CMK (cell line): ENCODE results near the gene DOCK4.

ENCODE experiments used
- DNase-seq: peaks from one replicate; pipeline ENCODE4 v3.0.0-alpha.2; 2010; ENCODE audit warnings: low read depth

DOCK4 gene

GRCh38 chr7:111903016-111903415, 303.2 kb downstream of the DOCK4 start:
- no peak for DNase-seq

DNA sequence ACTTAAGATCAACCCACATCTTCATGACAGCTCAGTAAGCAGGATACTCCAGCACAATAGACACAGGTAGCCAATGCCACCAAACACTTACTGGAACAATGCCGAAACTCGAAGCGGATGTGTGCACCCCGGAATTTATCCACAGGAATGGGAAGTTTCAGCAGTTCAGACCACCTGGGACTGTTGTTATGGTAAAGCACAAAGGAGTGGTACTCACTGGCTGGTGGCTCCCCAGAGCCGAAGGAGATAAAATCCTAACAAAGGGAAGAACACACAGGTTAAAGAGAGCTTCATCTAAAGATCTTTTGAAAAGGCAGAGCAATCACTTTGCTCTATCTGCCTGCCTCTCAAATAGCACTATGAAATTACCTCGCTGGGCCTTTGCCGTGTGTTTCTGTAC, 305.9 kb downstream of the DOCK4 start:
- DNase-seq = no peak

DNA sequence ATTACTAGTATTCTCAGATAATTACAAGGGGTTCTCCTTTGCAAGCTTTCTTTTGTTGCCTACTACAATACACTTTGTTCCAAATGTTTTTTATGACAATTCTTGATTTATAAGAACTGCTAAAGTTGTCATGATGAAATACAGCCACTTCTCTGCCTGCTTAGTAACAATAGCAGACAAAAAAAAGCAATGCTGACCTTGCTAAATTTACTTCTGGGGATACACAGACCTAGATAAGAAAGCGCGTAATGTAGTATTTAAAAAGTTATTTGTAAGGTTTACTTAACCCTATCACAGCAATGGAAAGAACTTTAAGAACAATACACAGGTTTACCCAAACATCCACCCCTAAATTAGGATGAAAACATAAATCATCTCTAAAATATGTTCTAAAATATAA, 311.1 kb downstream of the DOCK4 start:
- DNase-seq = no peak

DNA sequence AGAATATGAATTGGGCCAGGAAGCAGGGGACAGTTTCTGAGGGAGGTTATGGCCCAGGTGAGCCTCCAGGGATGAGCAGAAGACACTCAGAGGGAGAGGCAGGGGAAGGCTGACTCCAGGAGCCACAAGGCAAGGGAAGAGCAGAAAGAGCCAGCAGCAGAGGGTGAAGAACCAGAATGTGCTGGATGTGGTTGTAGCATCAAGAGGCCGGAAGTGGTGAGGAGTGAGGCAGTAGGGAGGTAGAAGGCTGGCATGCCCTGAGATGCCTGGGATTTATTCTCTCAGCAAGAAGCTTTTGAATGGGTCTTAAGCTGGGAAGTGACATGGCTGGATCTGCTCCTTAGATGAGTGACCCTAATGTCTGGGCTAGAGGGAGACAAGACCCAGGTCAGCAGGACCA, 311.7 kb downstream of the DOCK4 start:
- DNase-seq = no peak

DNA sequence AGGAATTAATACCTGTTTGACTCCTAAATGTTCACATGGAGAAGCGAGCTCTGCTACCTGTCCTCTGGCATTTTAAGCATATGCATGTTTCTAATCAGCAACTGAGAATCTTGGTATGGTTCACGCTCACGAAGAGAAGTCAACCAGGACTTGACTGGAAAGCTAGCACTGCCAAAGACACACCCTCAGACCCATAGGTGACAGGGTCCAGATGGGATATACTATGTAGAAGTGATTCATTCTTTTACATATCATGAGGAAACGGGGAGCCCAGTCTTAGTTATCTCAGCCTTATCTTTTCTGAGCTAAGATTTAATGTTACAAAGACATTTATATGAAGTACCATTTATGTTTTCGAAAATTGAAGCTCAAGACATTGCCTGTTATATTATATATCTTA, 313.0 kb downstream of the DOCK4 start:
- DNase-seq = no peak

- no peak for DNase-seq
Observed at GRCh38 chr7:111892588-111892987, 313.6 kb downstream of the DOCK4 start.

- DNase-seq = no peak
Observed at GRCh38 chr7:111887734-111888133, 318.5 kb downstream of the DOCK4 start.

DNA sequence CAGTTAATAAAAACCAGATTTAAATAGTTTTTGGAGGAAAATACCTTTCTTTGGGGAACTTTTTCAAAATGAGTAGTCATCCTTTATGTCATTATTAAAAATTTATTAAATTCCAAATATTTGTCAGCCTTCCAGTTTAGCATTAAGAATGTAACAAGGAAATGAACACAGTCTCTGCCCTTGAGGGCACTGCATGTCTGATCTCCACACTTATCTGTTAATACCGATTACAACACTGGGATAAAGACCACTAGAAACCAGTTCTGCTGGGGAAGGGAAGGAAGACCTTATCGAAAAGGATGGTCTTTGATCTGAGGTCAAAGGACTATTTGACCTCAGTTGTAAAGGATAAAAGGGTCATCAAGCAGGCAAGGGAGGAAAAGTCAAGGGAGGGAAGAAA, 320.0 kb downstream of the DOCK4 start:
- no peak for DNase-seq

DNA sequence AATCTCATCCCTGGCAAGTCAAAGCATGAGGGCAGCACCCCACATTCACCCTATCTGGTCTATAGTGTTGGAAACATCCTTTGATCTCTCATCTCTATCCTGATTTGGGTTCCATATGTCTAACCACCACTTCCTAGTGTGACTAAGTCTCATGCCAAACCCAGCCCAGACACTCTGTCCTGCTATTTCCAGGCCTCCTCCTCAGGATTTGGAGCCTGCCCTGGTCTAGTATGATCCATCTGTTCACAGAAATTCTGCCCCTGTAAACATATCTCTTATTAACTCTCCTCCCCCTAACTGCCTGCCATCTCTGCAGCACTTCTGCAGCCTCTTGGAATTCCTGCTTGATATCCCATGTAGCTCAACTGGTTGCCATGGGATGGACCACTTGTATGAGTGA, 323.0 kb downstream of the DOCK4 start:
- DNase-seq = no peak

- no peak for DNase-seq
Observed at GRCh38 chr7:111878785-111879184, 327.4 kb downstream of the DOCK4 start.

- no peak for DNase-seq
Observed at GRCh38 chr7:111877931-111878330, 328.3 kb downstream of the DOCK4 start.

DNA sequence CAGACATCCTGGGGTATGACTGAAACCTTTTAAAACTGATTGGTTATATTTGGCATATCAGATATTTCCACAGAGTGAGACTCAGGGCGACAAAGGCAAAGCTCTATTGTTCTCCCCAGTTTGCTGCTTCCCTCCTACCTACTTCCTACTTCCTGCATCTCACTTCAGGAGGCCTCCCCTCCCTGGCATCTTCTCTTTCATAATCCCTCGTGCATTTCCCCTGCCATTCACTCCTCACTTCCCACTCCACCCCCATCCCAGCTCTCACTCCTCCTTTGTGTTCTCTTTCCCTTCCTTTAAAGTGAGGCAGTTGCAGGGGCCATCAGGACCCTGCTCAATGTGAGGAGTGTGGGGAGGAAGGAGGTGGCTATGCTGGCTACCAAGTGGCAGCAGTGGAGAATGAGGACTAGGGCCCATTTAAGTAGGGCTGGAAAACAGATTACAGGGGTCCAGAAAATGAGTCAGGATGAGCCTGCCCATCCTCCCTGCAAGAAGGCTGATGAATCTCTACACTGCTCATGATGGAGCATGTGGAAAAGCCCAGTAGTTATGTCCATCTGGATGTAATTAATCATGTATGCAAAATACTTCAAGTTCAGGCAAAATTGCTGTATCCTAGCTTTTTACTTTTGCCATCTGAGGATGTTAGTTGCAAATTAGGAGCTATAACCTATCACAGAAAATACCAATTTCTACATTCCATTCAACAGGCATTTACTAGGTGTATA, 332.1 kb downstream of the DOCK4 start:
- no peak for DNase-seq

- DNase-seq = no peak
Observed at GRCh38 chr7:111873326-111873646, 332.9 kb downstream of the DOCK4 start.

- no peak for DNase-seq
Observed at GRCh38 chr7:111872450-111873325, 333.5 kb downstream of the DOCK4 start.

GRCh38 chr7:111871283-111871682, 334.9 kb downstream of the DOCK4 start:
- no peak for DNase-seq

GRCh38 chr7:111869280-111869679, 336.9 kb downstream of the DOCK4 start:
- DNase-seq = no peak

DNA sequence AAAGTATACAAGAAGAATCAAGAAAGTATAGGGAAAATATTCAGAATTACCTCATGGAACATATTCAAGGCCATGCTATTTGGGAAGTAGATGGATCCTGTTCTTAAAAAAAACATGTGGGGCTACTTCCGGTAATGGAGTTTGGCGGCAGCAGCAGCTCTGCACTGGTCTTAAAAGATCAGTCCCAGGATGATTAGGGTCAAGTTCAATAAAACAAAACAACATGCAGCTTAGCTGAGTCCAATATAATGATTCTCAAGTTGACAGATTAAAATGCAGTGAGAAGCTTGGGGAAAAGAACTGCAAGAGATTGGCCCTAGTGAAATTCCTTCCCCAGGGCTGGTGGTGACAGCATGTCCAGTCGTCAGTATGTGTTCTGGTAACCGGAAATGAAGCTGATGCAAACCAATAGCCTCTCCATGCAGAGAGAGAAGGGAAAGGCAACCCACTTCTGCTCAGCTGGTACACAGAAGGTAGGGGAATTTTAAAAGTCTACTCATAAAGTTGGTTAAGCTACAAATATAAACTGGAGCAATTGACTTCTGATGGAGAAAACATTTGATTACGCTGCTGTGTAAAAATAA, 338.8 kb downstream of the DOCK4 start:
- DNase-seq = no peak

DNA sequence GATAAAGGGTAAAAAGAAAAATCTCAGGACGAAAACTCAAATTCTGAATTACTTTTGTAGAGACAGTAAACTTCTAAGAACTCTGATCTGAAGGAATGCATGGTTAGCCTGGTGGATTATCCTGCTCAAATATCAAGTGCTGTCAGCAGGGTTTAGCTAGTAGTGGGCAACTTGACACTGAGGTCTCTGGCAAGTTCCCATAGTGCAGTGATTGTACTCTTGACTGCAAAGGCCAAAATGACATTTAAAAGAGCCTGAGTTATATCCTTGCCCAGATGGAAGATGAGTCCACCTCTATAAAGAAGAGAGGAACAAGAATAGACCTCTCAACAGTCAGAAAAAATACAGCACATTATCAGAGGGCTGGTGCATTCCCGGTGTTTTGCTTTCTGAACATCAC, 339.4 kb downstream of the DOCK4 start:
- no peak for DNase-seq

GRCh38 chr7:111865430-111865829, 340.8 kb downstream of the DOCK4 start:
- no peak for DNase-seq

DNA sequence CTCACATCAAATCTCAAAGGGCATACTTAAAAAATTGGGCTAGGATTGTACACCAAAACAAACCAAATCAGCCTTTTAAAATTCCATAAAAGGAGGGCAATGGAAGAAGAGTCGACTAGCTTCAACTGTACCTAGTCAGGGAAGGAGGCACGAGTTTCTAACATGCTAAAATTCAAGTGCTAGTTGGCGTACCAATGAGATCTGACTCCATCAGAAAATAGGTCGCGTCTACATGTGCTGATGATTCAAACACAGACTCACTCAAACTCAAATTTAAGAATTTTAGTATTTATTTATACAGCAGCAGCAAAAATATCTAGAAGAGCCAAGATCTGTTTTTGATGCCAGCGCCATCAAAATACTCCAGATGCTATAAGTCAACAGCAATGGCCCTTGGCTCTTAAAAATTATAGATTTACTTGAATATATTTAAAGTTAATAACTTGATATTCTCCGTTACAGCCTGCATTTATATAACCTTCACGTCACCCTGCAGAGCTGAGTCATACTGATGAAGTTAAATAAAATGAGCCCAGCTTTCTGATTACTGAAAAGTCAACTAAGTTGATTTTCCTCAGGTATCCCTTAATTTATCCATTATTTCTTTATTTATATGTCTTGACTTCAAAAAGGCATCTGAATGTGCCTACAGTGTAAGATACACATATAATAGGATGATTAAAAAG, 341.8 kb downstream of the DOCK4 start:
- DNase-seq = no peak

- DNase-seq = no peak
Observed at GRCh38 chr7:111863269-111863668, 342.9 kb downstream of the DOCK4 start.

DNA sequence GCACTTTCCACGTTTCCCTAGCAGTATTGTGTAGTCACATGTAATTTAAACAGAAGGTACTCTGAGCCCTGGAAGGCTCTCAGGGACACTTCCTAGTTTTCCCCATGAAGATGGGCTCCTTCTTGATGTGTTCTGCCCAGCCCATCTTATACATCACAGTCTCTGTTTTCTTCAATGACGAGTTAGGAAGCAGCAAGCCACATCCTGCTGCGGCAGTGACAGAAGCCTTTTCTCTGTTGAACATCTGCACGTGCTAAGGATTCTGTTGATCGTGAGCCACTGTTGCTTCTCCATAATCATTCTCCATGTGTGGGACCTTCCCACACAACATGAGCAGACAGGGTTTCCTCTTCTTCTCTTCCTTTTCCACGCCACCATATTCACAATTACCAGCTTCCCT, 346.0 kb downstream of the DOCK4 start:
- DNase-seq = no peak

GRCh38 chr7:111858331-111858730, 347.9 kb downstream of the DOCK4 start:
- DNase-seq = no peak
